Measurements from ENCODE around the gene COL5A1.

COL5A1 gene

DNA sequence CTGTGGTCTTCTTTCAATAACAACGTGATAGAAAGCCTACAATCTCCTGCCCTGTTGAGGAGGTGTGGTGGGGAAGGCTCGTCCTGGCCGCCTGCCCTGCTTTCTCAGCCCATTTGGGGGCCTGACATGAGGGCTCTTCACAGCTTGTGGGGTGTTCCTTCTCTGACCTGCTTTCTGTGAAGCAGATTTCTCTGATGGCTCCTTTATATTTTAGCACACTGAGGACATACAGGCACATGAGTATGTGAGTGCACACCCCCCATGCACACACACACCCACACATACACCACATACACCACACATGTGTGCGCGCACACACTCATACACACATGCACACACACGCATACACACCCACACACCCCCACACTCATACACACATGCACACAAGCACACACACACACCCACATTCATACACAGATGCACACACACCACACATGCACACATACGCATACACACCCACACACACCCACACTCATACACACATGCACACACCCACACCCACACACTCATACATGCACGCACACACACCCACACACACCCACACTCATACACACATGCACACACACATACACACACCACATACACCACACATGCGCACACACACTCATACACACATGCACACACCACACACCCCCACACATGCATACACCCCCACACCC is 117.5 kb downstream of the COL5A1 start:
- no peak for DNase-seq
- intact Hi-C loops (cut with DNase I), result no loop called here

- intact Hi-C loops (cut with DNase I), result no loop called here
- no peak for DNase-seq
These were observed 118.3 kb downstream of the COL5A1 start for GRCh38 chr9:134759913-134760312.

GRCh38 chr9:134760750-134761420 is 119.3 kb downstream of the COL5A1 start:
- no peak for DNase-seq
- intact Hi-C loops (cut with DNase I), result no loop called here

- intact Hi-C loops (cut with DNase I), result no loop called here
- no peak for DNase-seq
These were observed 123.1 kb downstream of the COL5A1 start for GRCh38 chr9:134764473-134765269.

- no peak for DNase-seq
- intact Hi-C loops (cut with DNase I), result no loop called here
These were observed 124.2 kb downstream of the COL5A1 start for GRCh38 chr9:134765785-134766184.

- intact Hi-C loops (cut with DNase I), result no loop called here
- no peak for DNase-seq
These were observed 125.0 kb downstream of the COL5A1 start for GRCh38 chr9:134766587-134766986.

- intact Hi-C loops (cut with DNase I), result no loop called here
- no peak for DNase-seq
These were observed 126.7 kb downstream of the COL5A1 start for GRCh38 chr9:134768332-134768708.

- DNase-seq, result peak in 6 of 42 donors; percentile 15 to 43 (median 20)
- intact Hi-C loops (cut with DNase I), result no loop called here
These were observed 127.2 kb downstream of the COL5A1 start for GRCh38 chr9:134768709-134769351.

DNA sequence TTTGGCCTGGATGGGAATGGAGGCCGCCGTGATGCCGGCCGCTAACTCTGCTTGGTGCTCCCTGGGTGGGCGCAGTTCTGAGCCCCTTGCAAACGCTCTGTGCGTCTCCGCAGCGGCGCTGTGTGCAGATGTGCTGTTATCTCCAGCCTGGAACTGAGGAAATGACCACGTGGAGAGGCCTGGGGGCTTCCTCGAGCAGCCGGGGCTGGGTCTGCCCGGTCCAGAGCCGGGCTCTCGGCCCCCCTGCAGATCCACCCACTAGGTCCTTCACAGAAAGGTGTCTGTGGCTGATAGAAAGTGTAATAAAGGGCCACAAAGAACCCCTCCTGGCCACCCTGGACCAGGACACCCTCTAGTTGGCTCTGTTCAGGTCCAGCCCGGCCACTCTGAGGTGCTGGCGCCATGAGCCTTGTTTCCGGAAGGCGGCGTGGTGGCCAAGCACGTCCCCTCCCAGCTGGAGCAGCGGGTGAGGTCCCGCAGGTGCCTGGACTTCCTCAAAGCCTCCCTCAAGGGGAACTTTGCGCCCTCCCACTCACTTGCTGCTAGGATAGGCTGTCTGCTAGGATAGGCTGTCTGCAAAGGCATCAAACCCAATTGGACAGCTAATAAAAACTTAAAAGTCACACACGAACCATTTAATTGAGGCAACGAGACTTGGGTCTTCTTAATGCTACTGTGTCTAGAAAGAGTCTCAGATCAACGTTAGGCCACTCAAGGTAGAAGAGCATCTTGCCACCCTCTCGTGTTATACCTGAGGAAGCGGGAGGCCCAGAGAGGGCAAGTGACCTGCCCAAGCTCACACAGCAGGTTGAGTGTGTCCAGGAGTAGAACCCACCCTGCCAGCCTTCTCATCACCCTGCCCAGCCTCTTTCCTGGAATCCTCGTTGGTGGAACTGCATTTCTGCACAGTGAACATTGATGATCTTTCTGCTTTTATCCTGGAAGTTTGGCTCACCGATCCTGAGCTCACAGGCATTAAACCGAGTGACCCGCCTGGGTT is 129.7 kb downstream of the COL5A1 start:
- no peak for DNase-seq
- intact Hi-C loops (cut with DNase I), result no loop called here

- intact Hi-C loops (cut with DNase I), result no loop called here
- no peak for DNase-seq
These were observed 130.7 kb downstream of the COL5A1 start for GRCh38 chr9:134772331-134772730.

- intact Hi-C loops (cut with DNase I), result no loop called here
- DNase-seq, result no peak
These were observed 132.2 kb downstream of the COL5A1 start for GRCh38 chr9:134773842-134774241.

DNA sequence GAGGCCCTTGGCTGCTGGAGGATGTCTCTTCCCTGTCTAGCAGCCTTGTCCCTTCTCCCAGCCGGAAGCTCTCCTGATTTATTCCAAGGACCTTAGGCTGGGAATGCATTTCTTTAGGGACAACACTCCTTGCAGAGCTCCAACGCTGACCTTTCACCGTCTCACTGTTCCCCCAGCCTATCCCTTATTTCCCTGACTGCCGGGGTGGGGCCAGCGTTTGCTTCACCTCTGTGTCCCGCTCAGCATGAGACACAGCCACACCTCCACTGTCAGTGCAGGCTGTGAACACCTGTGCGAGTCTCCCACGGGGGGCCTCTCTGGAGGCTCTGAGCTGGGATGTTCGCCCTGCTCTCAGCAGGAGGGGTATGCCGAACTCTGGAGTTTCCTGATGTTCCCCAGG is 132.8 kb downstream of the COL5A1 start:
- intact Hi-C loops (cut with DNase I), result no loop called here
- DNase-seq, result no peak

GRCh38 chr9:134775081-134775951 is 133.7 kb downstream of the COL5A1 start:
- DNase-seq, result peak in 1 of 42 donors; percentile 16
- intact Hi-C loops (cut with DNase I), result no loop called here

- intact Hi-C loops (cut with DNase I), result no loop called here
- DNase-seq, result peak in 10 of 42 donors; percentile 16 to 51 (median 32)
These were observed 134.6 kb downstream of the COL5A1 start for GRCh38 chr9:134776080-134776796.

GRCh38 chr9:134777153-134777552 is 135.6 kb downstream of the COL5A1 start:
- intact Hi-C loops (cut with DNase I), result no loop called here
- DNase-seq, result no peak

GRCh38 chr9:134778156-134778555 is 136.6 kb downstream of the COL5A1 start:
- DNase-seq, result no peak
- intact Hi-C loops (cut with DNase I), result no loop called here

- peak in 37 of 42 donors; percentile 19 to 78 (median 44) for DNase-seq
- intact Hi-C loops (cut with DNase I), result no loop called here
These were observed 137.3 kb downstream of the COL5A1 start for GRCh38 chr9:134778841-134779411.
